Measurements from ENCODE around the gene PHLDA2. TPM values are rescaled to one million over a fixed set of nuclear protein-coding genes. Genes with fewer than 3 reads are reported as not detected.

The PHLDA2 gene
- polyA plus RNA-seq, 1 of the 3 experiments (the other 2 are of a cell fraction), result 23.6 TPM

GRCh38 chr11:2885017-2885677 lies 44.1 kb downstream of the PHLDA2 start:
- no peaks in the 10 kb centered on the region for H3K9me3 ChIP-seq
- POLR2A ChIA-PET, result interaction anchor here (0.6 to 4.6 kb wide), 11 partner anchors 9 to 485 kb away, joined by 3 to 25 read pairs (median 4); partner anchors contain the start of gene TSSC4
- peak overlapping the region; percentile 41; the same call in 1 of the 2 replicates for H3K9ac ChIP-seq
- no peaks in the 10 kb centered on the region for H3K79me2 ChIP-seq (ENCODE audit: insufficient read depth)
- peak overlapping the region; percentile 58 to 65 for H3K4me3 ChIP-seq (ENCODE audit: low read depth in 2 of 2, low read length in 1 of 2)
- no peaks in the 10 kb centered on the region for H4K20me1 ChIP-seq (ENCODE audit: insufficient read depth)
- no peaks in the 10 kb centered on the region for H3K36me3 ChIP-seq (replicated peaks in 1 of 2; ENCODE audit: control insufficient read depth in 1 of 2, insufficient read depth in 2 of 2, low read length in 1 of 2)
- peak overlapping the region; percentile 82 for H2AFZ ChIP-seq (ENCODE audit: low read depth)
- CTCF ChIA-PET, result interaction anchor here (0.6 to 16.8 kb wide), 35 partner anchors 11 to 462 kb away, joined by 3 to 1016 read pairs (median 4); no protein-coding TSS in a partner anchor
- no peak for TF ChIP-seq ZBTB33 (IDR thresholded peaks at IDR 0.05; ENCODE audit: borderline replicate concordance, low read depth)
- 0 out of 2 replicates have a peak, but pooled peaks have one; percentile 20 for TF ChIP-seq FOXJ3 (CRISPR knock-in tag; IDR thresholded peaks at IDR 0.05)
- no peak for TF ChIP-seq JUND (IDR thresholded peaks at IDR 0.05)
- no peak for TF ChIP-seq POLR2AphosphoS5 (IDR thresholded peaks at IDR 0.05; ENCODE audit: low read depth, low read length)
- TF ChIP-seq TEAD4 (IDR thresholded peaks at IDR 0.05; ENCODE audit: borderline replicate concordance, insufficient read depth), result no peak
- no peak for TF ChIP-seq ELF1 (IDR thresholded peaks at IDR 0.05)
- TF ChIP-seq TAF1 (IDR thresholded peaks at IDR 0.05; ENCODE audit: borderline replicate concordance, low read depth, low read length), result no peak
- peak; percentile 38; the same call in 1 of the 2 replicates for TF ChIP-seq SMC3 (IDR thresholded peaks at IDR 0.05; ENCODE audit: low read depth, low read length)
- no peak for TF ChIP-seq NRF1 (IDR thresholded peaks at IDR 0.05; ENCODE audit: low read depth, low read length)
- TF ChIP-seq RCOR1 (IDR thresholded peaks at IDR 0.05; ENCODE audit: low read length), result no peak
- TF ChIP-seq PBX3 (IDR thresholded peaks at IDR 0.05), result no peak
- TF ChIP-seq GABPA (IDR thresholded peaks at IDR 0.05; ENCODE audit: low read depth), result no peak
- TF ChIP-seq RAD21 (IDR thresholded peaks at IDR 0.05; ENCODE audit: low read length), result peak; percentile 52
- TF ChIP-seq NFIC (IDR thresholded peaks at IDR 0.05; ENCODE audit: borderline replicate concordance), result no peak
- 0 out of 2 replicates have a peak, but pooled peaks have one; percentile 9 for TF ChIP-seq CTCF (IDR thresholded peaks at IDR 0.05)
- TF ChIP-seq SIN3A (IDR thresholded peaks at IDR 0.05; ENCODE audit: borderline replicate concordance, low read depth, low read length), result no peak
- TF ChIP-seq RFX5 (IDR thresholded peaks at IDR 0.05; ENCODE audit: low read length), result no peak
- TF ChIP-seq MAX (IDR thresholded peaks at IDR 0.05; ENCODE audit: low read depth), result peak; percentile 25; the same call in 1 of the 2 replicates
- no peak for TF ChIP-seq EZH2phosphoT487 (IDR thresholded peaks at IDR 0.05; ENCODE audit: borderline replicate concordance, low read depth)
- TF ChIP-seq CHD2 (IDR thresholded peaks at IDR 0.05; ENCODE audit: low read length, partially characterized antibody), result no peak
- TF ChIP-seq EP300 (IDR thresholded peaks at IDR 0.05; ENCODE audit: borderline replicate concordance in 1 of 2, low read depth in 1 of 2, low read length in 1 of 2), result no peak
- no peak for TF ChIP-seq FOSL2 (IDR thresholded peaks at IDR 0.05; ENCODE audit: borderline replicate concordance, low read depth)
- peaks cover 3 to 40% of the 10 kb centered on the region in 2 experiments; a peak in 1 of 4 replicates for H3K4me1 ChIP-seq (ENCODE audit: control insufficient read depth in 1 of 2, insufficient read depth in 2 of 2, low read depth in 1 of 2, low read length in 1 of 2)
- H3K9me2 ChIP-seq, result no peaks in the 10 kb centered on the region
- WGBS (ENCODE audit: low lambda C conversion rate), result 2% methylated on average over 12 of the region's 80 CpGs
- H3F3A ChIP-seq (replicated peaks; ENCODE audit: insufficient read depth), result peaks cover 7% of the 10 kb centered on the region
- peak overlapping the region in 1 of 2 experiments; percentile 83; a peak in 1 of 4 replicates for H3K27ac ChIP-seq (ENCODE audit: low read depth in 2 of 2, low read length in 1 of 2)
- H3K27me3 ChIP-seq (ENCODE audit: insufficient read depth), result no peaks in the 10 kb centered on the region
- peak overlapping the region; percentile 97 for H3K4me2 ChIP-seq
- DNase-seq, result peak; percentile 87
